Upper lobe of left lung (tissue), 6 donors: Measurements from ENCODE around the gene COL11A2. TPM values are rescaled to one million over a fixed set of nuclear protein-coding genes. Genes with fewer than 3 reads are reported as not detected.

Experiments used
- ATAC-seq, 2 donors: fragments of 200-7000 bp; cut with Tn5 transposase; one replicate each; pipeline ENCODE4 v1.9.1; 2022; ENCODE audit warnings: mild to moderate bottlenecking in 2 of 2, moderate library complexity in 2 of 2; ENCODE audit not compliant: low FRiP score in 2 of 2
- DNase-seq, 2 donors: peaks; one replicate each; pipeline ENCODE4 v3.0.0-alpha.2; 2019 to 2020
- H3K27ac ChIP-seq, 4 donors: fragments of 200-600 bp; sonication (generic); one replicate each; pipeline ENCODE4 v1.5.1; 2016 to 2019
- H3K27me3 ChIP-seq, 4 donors: fragments of 200-600 bp; sonication (generic); one replicate each; pipeline ENCODE4 v1.5.1; 2017 to 2019
- H3K36me3 ChIP-seq, 4 donors: fragments of 200-600 bp; sonication (generic); one replicate each; pipeline ENCODE4 v1.5.1; 2016 to 2019
- H3K4me1 ChIP-seq, 4 donors: fragments of 200-600 bp; sonication (generic); one replicate each; pipeline ENCODE4 v1.5.1; 2018 to 2019
- H3K4me3 ChIP-seq, 4 donors: fragments of 200-600 bp; sonication (generic); one replicate each; pipeline ENCODE4 v1.5.1; 2017 to 2019; ENCODE audit warnings: mild to moderate bottlenecking in 2 of 4, moderate library complexity in 1 of 4
- H3K9me3 ChIP-seq, 4 donors: fragments of 200-600 bp; sonication (generic); one replicate each; pipeline ENCODE4 v1.5.1; 2018 to 2019
- EP300 ChIP-seq, 4 donors: sonication (generic); formaldehyde crosslinking; IDR thresholded peaks; one replicate each; pipeline ENCODE4 v1.5.1; 2017; ENCODE audit warnings: antibody characterized with exemption in 4 of 4, control low read depth in 2 of 4
- POLR2A ChIP-seq, 4 donors: fragments of 450-650 bp; IDR thresholded peaks; one replicate each; pipeline ENCODE4 v1.5.1; 2016 to 2017; ENCODE audit warnings: antibody characterized with exemption in 4 of 4, mild to moderate bottlenecking in 2 of 4
- POLR2AphosphoS5 ChIP-seq, 2 donors: sonication (generic); formaldehyde crosslinking; IDR thresholded peaks; one replicate each; pipeline ENCODE4 v1.5.1; 2017; ENCODE audit warnings: antibody characterized with exemption in 2 of 2
- WGBS, 2 donors: methylation state at CpG; one replicate each; pipeline ENCODE4 v1.1.5; 2017 to 2018; 5-methylcytosine and 5-hydroxymethylcytosine counted together
- total RNA-seq, 6 donors: library from RNA; depleted of rRNA in 4 of 6; stranded (reverse); fragments of >200 nt in 4 of 6; gene quantifications; one replicate each; pipeline versions ENCODE4 v1.1.0 to v1.2.1, GENCODE V29; 2016 to 2021
- TF ChIP-seq, protein P1 (sequence below), 6 experiments: fragments of 450-650 bp in 4 of 6; fragments of 200-600 bp in 2 of 6; sonication (generic) in 2 of 6; IDR thresholded peaks; one replicate each; pipeline ENCODE4 v1.5.1; 2016 to 2019; ENCODE audit warnings: antibody characterized with exemption in 6 of 6
- donor health status: DM: no; HTN: no; CAD: no; lungs with moderate emphysema.
- donor health status: DM: no; HTN: yes; CAD: no; lungs with severe emphysema.

The COL11A2 gene
- total RNA-seq, result 1 to 10 TPM in 2 of 6 donors, under 1 TPM in 4; 0.20 to 2.1 (median 0.74) TPM

DNA sequence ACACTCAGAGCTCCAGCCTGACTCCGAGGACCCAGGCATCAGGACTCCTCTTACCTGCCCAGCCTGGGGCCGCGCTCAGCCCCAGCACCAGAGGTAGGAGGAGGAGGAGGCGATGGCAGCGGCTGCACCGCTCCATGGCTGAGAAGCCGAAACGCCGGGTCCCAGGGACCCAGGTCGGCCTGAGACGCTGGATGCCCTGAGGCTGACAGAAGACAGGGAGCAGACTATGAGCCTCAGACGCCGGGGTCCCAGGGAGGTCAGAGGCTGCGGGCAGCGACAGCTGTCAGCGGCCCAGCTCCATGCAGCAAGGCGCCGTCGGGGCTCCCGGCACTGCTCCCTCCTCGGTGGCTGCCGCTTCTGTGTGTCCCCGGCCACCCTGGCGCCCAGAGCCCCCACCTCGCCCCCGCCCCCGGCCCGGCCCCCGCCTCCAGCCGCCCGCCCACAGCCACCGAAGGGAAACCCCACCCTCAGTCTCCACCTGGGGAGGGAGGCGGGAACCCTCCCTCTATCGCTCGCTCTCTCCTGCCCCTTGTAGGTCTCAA lies at the start of gene COL11A2:
Gene COL11A2, minus strand, starts transcription at position 363 of the 542 bp plus-strand sequence. Its CDS starts 227 bp downstream, at position 136.
- Histone ChIP-seq H3K4me1 (peaks cover 17 to 20% (median 19%) of the 10 kb centered on the region in 4 donors), H3K36me3 (peaks cover 15 to 35% (median 32%) of the 10 kb centered on the region in 4 donors), H3K27ac (peak within 1 kb of the TSS in 2 of 4 donors; percentile 50 to 76), H3K27me3 (peaks cover 0 to 14% (median 9%) of the 10 kb centered on the region in 4 donors), H3K4me3 (peak within 1 kb of the TSS in 3 of 4 donors; percentile 40 to 46 (median 46)), H3K9me3 (no peaks in the 10 kb centered on the region)
- peak in 1 of 2 donors; percentile 82 for DNase-seq
- 16 to 32% methylated on average over 18 to 22 of the region's 35 CpGs for WGBS, 2 donors
- TF ChIP-seq, protein P1, sequence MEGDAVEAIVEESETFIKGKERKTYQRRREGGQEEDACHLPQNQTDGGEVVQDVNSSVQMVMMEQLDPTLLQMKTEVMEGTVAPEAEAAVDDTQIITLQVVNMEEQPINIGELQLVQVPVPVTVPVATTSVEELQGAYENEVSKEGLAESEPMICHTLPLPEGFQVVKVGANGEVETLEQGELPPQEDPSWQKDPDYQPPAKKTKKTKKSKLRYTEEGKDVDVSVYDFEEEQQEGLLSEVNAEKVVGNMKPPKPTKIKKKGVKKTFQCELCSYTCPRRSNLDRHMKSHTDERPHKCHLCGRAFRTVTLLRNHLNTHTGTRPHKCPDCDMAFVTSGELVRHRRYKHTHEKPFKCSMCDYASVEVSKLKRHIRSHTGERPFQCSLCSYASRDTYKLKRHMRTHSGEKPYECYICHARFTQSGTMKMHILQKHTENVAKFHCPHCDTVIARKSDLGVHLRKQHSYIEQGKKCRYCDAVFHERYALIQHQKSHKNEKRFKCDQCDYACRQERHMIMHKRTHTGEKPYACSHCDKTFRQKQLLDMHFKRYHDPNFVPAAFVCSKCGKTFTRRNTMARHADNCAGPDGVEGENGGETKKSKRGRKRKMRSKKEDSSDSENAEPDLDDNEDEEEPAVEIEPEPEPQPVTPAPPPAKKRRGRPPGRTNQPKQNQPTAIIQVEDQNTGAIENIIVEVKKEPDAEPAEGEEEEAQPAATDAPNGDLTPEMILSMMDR (IDR thresholded peaks at IDR 0.05), result no peak
- TF ChIP-seq POLR2AphosphoS5 (IDR thresholded peaks at IDR 0.05) (no peak), POLR2A (IDR thresholded peaks at IDR 0.05) (no peak), EP300 (IDR thresholded peaks at IDR 0.05) (no peak)
- ATAC-seq, result peak in 1 of 2 donors; percentile 28

DNA sequence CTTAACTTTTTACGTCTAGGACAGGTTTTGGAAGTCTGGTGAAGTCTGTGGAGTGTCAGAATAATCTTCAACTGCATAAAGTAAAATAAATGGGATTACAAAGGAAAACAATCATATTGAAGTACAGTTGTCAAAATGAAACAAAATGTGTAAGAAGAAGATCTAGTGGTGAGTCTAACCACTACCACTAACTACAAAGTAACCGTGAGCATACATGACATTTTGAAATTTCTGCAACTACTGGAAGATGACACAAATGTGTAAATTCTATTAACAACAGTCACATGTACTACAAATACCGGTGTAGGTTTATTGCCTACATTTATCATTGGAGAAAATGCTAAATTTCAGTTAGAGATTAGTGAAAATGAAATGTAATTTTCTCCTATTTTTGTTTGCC lies 49.7 kb upstream of the COL11A2 start:
- ATAC-seq (no peak), DNase-seq (no peak)
- no peaks in the 10 kb centered on the region for H3K9me3 ChIP-seq
- no peaks in the 10 kb centered on the region for H3K27me3 ChIP-seq
- no peak for TF ChIP-seq EP300 (IDR thresholded peaks at IDR 0.05)
- TF ChIP-seq, protein P1 (IDR thresholded peaks at IDR 0.05), result no peak
- TF ChIP-seq POLR2A (IDR thresholded peaks at IDR 0.05), result no peak
- TF ChIP-seq POLR2AphosphoS5 (IDR thresholded peaks at IDR 0.05), result no peak
- no peaks in the 10 kb centered on the region for H3K4me1 ChIP-seq
- H3K4me3 ChIP-seq, result no peak overlapping the region
- H3K36me3 ChIP-seq, result no peaks in the 10 kb centered on the region
- WGBS, 2 donors, result 55 to 65% methylated on average over 3 of the region's 3 CpGs
- H3K27ac ChIP-seq, result no peak overlapping the region

DNA sequence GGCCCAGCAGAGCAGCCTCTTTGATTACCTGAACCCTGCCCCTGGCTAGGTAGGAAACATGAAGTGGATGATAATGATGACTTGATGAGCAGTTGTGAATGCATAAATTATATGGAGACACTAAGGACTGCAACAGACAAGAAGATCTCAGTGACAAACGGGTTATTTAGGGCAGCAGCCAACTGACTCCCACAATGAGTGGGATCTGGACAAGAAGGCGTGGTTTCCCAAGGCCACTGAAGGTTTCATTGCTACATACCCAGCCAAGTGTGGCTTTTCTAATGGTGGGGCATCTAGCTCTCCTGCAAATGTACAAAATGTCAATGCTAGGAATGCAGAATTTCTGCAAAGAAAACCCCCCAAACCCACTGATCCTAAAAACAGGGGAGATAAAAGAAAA lies 45.5 kb upstream of the COL11A2 start:
- no peak for DNase-seq

DNA sequence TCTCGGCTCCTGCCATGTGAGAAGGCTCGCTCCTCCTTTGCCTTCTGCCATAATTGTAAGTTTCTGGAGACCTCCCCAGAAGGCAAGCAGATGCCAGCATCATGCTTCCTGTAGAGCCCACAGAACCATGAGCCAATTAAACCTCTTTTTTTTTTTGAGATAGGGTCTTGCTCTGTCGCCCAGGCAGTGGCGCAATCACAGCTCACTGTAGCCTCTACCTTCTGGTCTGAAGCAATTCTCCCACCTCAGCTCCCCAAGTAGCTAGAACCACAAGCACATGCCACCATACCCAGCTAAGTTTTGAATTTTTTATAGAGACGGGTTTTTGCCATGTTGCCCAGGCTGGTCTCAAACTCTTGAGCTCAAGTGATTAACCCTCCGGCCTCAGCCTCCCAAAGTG lies 44.6 kb upstream of the COL11A2 start:
- no peaks in the 10 kb centered on the region for H3K4me1 ChIP-seq
- no peaks in the 10 kb centered on the region for H3K9me3 ChIP-seq
- H3K4me3 ChIP-seq, result no peak overlapping the region
- WGBS, 2 donors, result 87 to 90% methylated on average over 6 of the region's 6 CpGs
- H3K27me3 ChIP-seq, result no peaks in the 10 kb centered on the region
- DNase-seq (no peak), ATAC-seq (no peak)
- TF ChIP-seq, protein P1 (IDR thresholded peaks at IDR 0.05), result no peak
- TF ChIP-seq POLR2AphosphoS5 (IDR thresholded peaks at IDR 0.05) (no peak), POLR2A (IDR thresholded peaks at IDR 0.05) (no peak)
- no peak overlapping the region for H3K27ac ChIP-seq
- H3K36me3 ChIP-seq, result no peaks in the 10 kb centered on the region

More for the DNA sequence above, 45.5 kb upstream of the COL11A2 start:
- TF ChIP-seq POLR2AphosphoS5 (IDR thresholded peaks at IDR 0.05), result no peak
- no peak for TF ChIP-seq POLR2A (IDR thresholded peaks at IDR 0.05)
- TF ChIP-seq EP300 (IDR thresholded peaks at IDR 0.05), result no peak
- TF ChIP-seq, protein P1 (IDR thresholded peaks at IDR 0.05), result no peak
- Histone ChIP-seq H3K4me1 (no peaks in the 10 kb centered on the region), H3K9me3 (no peaks in the 10 kb centered on the region), H3K4me3 (no peak overlapping the region), H3K27ac (no peak overlapping the region), H3K27me3 (no peaks in the 10 kb centered on the region), H3K36me3 (no peaks in the 10 kb centered on the region)
- WGBS, 2 donors, result 81 to 93% methylated on average over 2 of the region's 2 CpGs
- ATAC-seq, result no peak

DNA sequence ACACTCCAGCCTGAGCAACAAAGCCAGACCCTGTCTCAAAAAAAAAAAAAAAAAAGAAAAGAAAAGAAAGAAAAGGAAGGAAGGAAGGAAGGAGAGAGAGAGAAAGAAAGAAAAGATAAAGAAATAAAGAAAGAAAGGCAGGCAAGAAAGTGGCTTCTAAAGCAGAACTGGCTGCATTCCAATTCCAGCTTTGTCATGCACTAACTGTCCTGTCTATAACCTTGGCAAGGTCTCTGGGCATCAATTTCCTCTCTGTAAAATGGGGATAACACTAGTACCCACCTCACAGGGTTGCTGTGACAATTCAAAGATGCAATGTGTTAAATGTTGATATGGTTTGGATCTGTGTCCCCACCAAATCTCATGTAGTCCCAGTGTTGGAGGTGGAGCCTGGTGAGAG lies 44.1 kb upstream of the COL11A2 start:
- no peaks in the 10 kb centered on the region for H3K27me3 ChIP-seq
- H3K27ac ChIP-seq, result no peak overlapping the region
- H3K36me3 ChIP-seq, result no peaks in the 10 kb centered on the region
- no peak for DNase-seq
- H3K9me3 ChIP-seq, result no peaks in the 10 kb centered on the region
- no peak for ATAC-seq
- H3K4me3 ChIP-seq, result no peak overlapping the region
- no peaks in the 10 kb centered on the region for H3K4me1 ChIP-seq
- TF ChIP-seq POLR2A (IDR thresholded peaks at IDR 0.05) (no peak), EP300 (IDR thresholded peaks at IDR 0.05) (no peak), POLR2AphosphoS5 (IDR thresholded peaks at IDR 0.05) (no peak)
- TF ChIP-seq, protein P1 (IDR thresholded peaks at IDR 0.05), result no peak
